ENCODE results near the gene DPAGT1. TPM values are rescaled to one million over a fixed set of nuclear protein-coding genes. Genes with fewer than 3 reads are reported as not detected.
"Not testable (repeated sequence)": the region's sequence is repeated elsewhere in the genome, so short reads cannot be mapped to it uniquely, and the experiment has no call there.

DPAGT1 gene
- total RNA-seq, 1 donor from 2014 or later: 16.3 TPM

DNA sequence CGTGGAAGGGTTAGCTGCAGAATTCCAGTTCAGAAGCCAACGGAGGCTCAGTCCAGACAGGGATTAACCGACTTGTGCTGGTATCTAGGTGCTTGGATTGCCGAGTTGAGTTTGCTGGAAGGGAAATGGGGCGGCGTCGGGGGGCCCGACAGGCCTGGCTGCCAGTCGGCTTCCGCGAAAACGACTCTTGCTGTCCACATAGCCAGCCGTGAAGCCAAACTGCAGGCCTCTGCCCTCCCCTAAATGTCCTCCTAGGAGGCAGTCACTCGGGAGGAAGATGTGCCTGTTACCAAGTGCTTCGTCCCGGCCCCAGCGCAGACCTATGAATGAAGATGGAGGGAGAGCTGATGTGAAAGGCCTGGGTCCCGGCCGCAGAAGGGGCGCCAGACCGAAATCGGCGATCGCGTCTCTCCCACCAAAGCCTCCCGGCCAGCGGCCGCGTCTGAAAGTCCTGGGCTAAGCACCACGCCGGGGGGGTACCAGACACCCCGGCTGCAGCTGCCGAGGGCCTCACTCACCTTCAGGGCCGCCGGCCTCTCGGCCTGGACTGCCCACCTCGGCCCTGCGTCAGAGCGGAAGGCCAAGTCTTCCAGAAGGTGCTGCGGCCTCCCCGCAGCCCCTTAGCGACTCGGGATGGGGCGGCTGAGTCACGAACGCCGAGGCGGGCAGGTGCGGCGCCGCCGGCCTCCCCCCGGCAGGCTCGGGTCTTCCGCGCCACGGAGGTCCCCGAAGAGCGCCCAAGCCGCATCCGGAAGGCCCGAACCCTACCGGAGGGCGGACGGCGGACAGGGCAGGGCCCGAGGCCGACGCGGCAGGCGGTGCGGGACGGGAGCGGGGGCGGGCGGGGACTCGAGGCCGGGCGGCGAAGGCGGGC lies 7.5 kb downstream of the DPAGT1 start:
- DNase-seq (ENCODE audit: low read depth in 2 of 2): peak; percentile 45 to 56

DNA sequence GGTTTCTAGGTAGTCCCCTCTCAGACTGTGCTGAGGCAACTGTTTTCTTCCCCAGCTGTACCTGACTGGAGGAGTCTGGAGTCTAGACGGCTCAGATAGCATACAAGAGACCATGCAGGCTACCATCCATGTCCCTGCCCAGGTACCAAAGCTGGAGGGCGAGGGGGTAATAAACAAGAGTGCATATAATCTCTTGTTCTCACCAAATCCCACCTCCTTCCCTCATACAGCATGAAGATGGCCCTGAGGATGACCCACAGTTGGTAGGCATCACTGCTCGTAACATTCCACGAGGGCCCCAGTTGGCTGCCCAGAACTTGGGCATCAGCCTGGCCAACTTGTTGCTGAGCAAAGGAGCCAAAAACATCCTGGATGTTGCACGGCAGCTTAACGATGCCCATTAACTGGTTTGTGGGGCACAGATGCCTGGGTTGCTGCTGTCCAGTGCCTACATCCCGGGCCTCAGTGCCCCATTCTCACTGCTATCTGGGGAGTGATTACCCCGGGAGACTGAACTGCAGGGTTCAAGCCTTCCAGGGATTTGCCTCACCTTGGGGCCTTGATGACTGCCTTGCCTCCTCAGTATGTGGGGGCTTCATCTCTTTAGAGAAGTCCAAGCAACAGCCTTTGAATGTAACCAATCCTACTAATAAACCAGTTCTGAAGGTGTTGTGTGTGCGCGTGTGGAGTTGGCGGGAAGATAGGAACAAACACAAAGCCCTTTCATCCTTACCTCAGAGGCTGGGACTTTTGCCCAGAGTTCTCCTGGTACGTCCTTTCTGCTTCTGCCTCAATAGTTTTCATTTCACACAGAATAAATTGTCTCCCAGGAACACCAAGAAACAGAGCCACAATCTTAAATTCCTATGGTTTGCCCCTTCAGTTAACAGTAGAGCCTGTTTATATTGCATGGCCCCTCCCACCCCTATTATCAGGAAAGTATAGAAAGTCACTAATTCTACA lies 8.5 kb downstream of the DPAGT1 start:
- peak in 1 of 2 donors; percentile 53 for DNase-seq (ENCODE audit: low read depth in 2 of 2)

DNA sequence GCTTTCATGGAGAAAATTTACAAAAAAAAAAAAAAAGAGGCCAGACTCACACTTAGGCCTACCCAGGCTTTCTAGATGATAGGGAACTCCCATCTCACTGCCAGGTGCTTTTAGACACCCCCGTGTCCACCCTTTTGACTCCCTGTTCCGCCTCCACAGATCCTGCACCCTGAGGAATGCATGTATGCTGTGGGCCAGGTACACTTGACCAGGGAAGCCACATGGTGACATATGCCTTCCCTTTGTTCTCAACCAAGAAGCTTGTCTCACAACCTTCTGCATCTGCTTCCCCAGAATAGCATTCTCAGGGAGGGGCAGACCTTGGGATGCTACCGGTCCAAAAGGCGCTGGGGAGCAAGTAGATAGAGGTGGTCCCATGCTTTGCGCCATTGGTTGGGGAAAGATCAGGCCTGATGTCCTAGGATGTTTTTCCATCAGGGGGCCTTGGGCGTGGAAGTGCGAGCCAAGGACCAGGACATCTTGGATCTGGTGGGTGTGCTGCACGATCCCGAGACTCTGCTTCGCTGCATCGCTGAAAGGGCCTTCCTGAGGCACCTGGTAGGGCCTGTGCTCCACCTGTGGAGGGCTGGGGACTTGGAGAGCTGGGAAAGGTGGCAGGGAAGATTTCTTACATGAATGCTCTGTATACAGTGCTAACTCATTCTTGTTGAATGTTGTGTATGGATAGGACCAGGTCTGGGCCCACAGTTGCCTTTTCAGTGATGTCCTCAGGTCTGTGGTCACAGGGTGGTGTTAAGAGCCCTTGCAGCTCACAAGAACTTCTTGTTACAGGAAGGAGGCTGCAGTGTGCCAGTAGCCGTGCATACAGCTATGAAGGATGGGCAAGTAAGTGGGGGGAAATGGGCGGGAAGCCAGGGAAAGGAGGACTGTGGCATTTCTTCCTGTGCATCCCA lies 9.4 kb downstream of the DPAGT1 start:
- DNase-seq (ENCODE audit: low read depth in 2 of 2): no peak

DNA sequence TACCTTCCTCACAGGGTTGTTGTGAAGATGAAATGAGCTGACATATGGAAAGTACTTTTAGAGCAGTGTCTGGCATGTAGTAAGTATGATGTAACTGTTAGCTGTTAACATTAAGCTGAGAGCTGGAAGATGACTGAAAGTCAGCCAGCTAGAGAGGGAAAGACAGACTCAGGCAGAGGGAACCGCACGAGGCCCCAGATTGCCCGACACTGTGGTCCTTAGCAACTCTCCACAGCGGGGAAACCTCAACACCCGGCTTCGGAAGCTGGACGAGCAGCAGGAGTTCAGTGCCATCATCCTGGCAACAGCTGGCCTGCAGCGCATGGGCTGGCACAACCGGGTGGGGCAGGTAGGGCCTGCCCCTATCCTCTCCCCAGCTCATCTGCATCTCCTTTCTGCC lies 10.5 kb downstream of the DPAGT1 start:
- no peak for DNase-seq (ENCODE audit: low read depth in 2 of 2)

DNA sequence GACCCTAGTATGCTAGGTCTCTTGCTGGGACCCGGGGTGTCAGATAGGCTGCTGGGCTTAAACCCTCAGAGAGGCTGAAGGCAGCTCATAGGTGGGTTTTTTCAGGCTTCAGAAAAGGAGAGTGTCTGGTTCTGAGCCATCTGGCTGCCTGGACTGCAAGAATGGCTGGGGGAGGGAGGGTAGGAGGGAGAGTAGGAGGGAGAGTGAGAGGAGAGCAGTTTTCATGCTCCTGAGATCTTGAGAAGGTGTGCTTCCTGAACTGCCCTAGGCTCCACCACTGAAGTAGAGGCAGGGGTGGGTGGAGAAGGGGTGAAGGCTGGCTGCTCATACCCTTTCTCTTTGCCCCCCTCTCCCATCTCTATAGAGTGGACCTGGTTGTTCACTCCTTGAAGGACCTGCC lies 12.3 kb downstream of the DPAGT1 start:
- DNase-seq (ENCODE audit: low read depth in 2 of 2): no peak

DNA sequence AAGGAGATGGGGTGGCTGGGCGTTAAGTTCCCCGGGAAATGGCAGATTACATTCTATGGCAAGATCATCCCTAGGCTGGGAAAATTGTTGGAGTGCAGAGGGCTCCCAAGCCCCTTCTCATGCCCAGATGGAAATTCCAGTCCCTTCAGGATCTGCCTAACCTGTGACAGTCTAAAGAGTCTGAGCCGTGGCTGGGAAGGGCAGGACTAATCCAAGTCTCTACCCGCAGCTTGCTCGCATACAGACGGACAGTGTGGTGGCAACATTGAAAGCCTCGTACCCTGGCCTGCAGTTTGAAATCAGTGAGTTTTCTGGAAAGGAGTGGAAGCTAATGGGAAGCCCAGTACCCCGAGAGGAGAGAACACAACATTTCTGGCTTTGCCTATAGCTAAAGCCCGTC lies 13.2 kb downstream of the DPAGT1 start:
- no peak for DNase-seq (ENCODE audit: low read depth in 2 of 2)

DNA sequence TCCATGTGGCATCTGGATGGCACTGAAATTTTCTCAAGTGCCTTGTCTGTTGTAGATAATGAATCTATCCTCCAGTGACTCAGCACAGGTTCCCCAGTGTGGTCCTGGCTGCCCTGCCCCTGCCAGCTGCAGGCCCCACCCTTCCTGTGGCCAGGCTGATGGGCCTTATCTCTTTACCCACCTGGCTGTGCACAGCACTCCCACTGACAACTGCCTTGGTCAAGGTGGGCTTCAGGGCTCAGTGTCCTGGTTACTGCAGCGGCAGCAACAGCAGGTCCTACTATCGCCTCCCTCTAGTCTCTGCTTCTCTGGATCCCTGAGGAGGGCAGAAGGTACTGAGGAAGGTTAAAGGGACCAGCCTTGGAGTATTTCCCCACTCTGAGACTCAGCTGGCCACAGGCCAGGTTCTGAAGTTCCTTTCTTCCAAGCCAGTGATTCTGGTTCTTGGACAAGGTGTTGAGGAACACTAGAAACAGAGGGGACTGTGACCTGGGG lies 13.9 kb downstream of the DPAGT1 start:
- DNase-seq (ENCODE audit: low read depth in 2 of 2): no peak

DNA sequence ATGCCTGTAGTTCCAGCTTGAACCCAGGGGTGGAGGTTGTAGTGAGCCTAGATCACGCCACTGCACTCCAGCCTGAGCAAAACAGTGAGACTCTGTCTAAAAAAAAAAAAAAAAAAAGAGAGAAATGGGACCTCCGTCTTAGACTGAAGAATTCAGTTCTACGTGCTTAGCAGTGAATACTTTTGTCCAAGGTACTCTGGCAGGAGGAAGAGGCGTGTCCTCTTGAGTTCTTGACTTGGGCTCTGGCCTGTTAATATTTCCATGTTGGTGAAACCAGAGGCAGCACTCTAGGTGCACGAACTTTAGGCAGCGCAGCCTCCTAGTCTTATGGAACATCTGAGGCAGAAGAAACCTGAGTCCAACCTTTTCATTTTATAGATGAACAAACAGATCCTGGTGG lies 14.5 kb downstream of the DPAGT1 start:
- DNase-seq (ENCODE audit: low read depth in 2 of 2): no peak

DNA sequence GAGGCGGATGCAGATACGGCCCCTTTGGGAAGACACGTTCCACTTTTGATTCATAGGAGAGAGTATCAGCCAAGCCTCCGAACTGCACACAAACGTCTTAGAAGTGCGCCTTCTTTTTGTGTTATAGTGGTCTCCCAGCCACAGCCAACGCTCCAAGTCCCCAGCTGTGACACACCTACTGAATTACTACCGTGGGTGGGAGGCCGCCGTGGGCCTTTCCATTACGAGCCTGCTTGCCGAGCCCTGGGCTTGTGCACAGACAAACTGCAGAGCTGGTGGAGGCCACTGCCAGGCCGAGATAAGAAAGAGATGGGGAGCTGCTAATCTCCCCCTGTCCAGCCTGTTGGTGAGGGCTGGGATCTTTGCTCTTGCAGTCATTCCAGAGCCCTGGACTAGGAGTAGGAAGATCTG lies 16.2 kb downstream of the DPAGT1 start:
- peak in 1 of 2 donors; percentile 46 for DNase-seq (ENCODE audit: low read depth in 2 of 2)

DNA sequence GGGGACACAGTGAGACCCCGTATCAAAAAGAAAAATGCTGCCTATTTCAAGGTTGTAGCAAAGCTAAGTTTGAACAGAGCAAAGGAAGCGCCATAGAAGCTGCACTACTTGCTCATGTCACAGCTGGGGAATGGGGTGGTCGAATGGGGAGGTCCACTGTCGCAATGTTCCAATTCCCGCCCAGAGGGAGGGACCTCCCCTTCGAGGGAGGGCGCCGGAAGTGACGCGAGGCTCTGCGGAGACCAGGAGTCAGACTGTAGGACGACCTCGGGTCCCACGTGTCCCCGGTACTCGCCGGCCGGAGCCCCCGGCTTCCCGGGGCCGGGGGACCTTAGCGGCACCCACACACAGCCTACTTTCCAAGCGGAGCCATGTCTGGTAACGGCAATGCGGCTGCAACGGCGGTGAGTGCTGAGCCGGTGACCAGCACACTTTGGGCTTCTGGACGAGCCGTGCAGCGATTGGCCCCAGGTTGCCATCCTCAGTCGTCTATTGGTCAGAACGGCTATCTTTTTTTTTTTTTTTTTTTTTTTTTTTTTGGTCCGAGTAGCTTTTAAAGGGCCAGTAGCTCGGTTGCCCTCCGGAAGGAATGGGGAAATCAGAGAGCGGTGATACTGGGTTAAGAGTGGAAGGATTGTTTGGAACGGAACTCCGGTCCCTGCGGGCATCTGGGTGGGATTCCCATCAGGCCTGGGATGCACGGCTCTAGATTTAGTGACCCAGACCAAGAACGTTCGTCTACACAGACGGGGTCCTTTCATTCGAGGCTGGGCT lies 16.8 kb downstream of the DPAGT1 start, which contains the start of gene HMBS:
Gene HMBS (plus strand): TSS at position 219 of the 774 bp plus-strand sequence. CDS start 153 bp downstream, at position 372.
- peak; percentile 91 to 96 for DNase-seq (ENCODE audit: low read depth in 2 of 2)

DNA sequence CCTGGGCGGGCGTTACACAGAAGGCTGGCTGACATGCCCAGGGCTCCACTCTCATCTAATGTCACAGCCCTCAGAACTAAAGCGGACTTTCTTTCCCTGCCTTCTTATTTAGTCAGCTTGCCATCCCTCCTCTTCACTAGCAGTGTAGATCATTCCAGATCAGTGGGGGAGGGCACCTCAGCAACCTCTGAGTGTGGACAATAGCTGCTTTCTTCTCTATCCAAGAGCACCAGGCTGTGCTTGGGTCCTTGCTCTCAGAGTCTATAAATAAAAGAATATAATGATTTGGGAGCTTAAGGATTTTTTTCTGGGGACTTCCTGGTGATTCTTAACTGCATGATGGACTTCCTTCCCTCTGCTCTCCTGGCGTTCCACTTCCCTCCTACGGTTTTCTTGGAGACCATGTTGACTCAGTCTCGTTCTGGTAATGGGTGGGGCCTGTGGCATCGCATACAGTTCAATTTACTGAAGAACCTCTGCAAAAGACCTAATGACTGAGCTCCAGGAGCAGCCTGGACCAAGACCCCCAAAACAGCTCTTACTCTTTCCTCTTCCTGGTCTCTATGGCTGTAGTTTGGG lies 19.9 kb downstream of the DPAGT1 start:
- no peak for DNase-seq (ENCODE audit: low read depth in 2 of 2)

DNA sequence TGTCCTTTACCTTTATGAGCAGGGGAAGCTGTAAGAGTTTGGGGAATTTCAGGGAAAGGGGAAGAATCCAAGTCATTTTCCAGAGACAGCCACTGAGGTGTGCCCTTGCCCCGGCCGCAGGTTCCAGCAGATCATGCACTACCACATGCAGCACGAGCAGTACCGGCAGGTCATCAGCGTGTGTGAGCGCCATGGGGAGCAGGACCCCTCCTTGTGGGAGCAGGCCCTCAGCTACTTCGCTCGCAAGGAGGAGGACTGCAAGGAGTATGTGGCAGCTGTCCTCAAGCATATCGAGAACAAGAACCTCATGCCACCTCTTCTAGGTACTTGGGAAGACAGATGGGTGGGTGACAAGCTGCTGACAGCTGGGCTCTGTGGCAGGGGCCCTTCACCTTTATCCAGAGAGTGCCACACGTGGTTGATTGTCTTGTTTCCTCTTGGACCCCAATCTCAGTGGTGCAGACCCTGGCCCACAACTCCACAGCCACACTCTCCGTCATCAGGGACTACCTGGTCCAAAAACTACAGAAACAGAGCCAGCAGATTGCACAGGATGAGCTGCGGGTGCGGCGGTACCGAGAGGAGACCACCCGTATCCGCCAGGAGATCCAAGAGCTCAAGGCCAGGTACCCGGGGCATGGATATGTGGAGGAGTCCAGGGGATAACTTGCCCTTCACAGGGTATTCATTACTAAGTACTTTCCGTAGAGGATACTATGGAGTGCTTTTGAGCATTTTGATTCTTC lies 22.8 kb downstream of the DPAGT1 start:
- no peak for DNase-seq (ENCODE audit: low read depth in 2 of 2)

DNA sequence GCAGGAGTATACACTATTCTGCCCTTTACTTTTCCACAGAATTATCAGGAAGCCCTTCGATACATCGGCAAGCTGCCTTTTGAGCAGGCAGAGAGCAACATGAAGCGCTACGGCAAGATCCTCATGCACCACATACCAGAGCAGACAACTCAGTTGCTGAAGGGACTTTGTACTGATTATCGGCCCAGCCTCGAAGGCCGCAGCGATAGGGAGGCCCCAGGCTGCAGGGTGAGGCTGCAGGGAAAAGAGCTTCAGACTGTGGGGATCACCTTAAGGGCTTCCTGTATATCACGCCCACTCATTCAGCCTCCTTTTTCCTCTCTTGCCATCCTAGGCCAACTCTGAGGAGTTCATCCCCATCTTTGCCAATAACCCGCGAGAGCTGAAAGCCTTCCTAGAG lies 23.8 kb downstream of the DPAGT1 start:
- DNase-seq (ENCODE audit: low read depth in 2 of 2): no peak

DNA sequence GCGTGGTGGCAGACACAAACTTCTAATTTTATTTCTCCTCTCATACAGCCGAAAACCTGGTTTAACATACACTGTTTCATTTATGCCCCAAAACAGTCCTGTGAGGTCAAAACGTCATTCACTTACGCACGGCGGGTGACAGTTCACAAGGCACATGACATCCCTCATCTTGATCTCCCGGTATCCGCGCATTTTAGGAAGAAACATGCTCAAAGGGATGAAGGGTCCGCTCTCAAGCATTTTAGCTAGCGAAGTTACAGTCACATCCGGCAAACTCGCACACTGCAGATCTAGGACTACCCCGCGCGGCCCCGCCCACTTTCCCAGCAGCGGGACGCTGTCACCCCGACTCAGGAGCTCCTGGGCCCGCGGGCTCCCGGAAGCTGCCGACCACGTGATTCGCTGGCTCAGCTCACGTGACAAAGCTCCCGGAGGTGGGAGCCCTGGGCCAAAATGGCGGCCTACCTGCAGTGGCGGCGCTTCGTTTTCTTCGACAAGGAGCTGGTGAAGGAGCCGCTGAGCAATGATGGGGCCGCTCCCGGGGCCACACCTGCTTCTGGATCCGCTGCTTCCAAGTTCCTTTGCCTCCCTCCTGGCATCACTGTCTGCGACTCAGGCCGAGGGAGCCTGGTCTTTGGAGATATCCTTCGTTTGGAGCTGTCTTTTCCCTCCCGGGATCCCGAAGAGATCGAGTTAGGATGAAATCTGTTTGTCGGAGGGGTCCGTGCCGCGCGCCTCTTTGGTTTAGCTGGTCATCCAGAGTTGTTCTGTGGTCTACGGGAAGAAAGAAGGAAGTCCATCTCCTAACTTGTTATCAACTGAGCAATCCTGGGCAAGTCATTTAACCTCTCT lies 34.1 kb downstream of the DPAGT1 start, which contains the start of gene VPS11:
Gene VPS11 (plus strand): TSS at position 448 of the 852 bp plus-strand sequence. CDS start 6 bp downstream, at position 454.
- peak; percentile 95 to 97 for DNase-seq (ENCODE audit: low read depth in 2 of 2)

DNA sequence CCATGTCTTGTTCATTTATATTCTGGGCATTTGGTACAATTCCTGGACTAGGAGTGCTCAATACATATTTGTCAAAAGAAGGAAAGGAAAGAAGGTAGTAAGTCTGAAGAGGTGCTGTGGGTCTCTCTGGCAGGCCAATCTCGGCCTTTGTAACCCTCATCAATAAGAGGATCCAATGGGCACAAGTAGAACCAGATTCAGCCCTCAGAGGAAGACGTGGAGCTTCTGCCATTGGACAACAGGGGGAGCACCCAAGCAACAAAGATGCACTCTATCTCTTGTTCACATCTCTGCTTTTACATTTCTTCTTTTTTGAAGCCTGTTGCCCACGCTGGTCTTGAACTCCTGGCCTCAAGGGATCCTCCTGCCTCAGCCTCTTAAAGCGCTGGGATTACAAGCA lies 36.3 kb downstream of the DPAGT1 start:
- DNase-seq (ENCODE audit: low read depth in 2 of 2): peak; percentile 55 to 58

DNA sequence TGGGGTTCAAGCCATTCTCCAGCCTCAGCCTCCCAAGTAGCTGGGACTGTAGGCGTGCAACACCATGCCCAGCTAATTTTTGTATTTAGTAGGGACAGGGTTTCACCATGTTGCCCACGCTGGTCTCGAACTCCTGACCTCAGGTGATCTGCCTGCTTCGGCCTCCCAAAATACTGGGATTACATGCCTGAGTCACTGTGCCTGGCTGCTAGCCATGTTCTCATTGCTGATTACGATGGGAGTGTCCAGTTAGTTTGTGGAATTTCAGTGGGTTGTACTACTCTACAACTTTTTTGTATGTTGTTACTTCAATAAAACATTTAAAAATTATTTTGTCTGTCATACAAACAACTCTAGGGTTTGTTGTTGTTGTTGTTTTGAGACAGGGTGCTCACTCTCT lies 38.9 kb downstream of the DPAGT1 start:
- DNase-seq (ENCODE audit: low read depth in 2 of 2): peak; percentile 23 to 46

DNA sequence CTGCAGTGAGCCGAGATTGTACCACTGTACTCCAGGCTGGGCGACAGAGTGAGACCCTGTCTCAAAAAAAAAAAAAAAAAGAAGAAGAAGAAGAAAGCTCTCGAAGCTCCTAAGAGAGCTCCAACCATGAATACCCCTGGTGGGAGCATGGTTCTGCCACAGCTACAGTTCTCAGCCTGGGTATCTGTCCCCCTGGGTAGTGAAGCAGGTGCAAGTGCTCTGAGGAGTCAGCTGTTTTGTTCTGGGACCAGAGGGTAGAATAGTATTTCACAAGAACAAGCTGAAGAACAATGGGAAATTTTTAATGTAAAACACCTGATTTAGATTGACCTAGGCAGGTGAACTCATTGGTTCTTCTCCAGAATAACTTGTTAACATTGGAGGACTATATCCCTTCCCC lies 40.4 kb downstream of the DPAGT1 start:
- no peak for DNase-seq (ENCODE audit: low read depth in 2 of 2)

DNA sequence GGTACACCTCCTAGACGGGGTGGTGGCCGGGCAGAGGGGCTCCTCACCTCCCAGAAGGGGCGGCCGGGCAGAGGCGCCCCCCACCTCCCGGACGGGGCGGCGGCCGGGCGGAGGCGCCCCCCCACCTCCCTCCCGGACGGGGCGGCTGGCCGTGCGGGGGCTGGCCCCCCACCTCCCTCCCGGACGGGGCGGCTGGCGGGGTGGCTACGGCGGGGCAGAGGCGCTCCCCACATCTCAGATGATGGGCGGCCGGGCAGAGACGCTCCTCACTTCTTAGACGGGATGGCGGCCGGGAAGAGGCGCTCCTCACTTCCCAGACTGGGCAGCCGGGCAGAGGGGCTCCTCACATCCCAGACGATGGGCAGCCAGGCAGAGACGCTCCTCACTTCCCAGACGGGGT lies 42.5 kb downstream of the DPAGT1 start:
- not testable (repeated sequence) for DNase-seq (ENCODE audit: low read depth in 2 of 2)

All from lung microvascular endothelial cell (primary cell).